Natural killer cell (primary cell): ENCODE data around the gene SPATA16. TPM values are rescaled to one million over a fixed set of nuclear protein-coding genes. Genes with fewer than 3 reads are reported as not detected.

Experiments used
- ATAC-seq, 3 donors: fragments of 150-1000 bp in 2 of 3; fragments of 200-7000 bp in 1 of 3; cut with Tn5 transposase; 1 replicate in 1 of 3; 2 replicates in 2 of 3; pipeline ENCODE4 v1.10.0; 2021; ENCODE audit warnings: mild to moderate bottlenecking in 2 of 3, moderate library complexity in 2 of 3
- DNase-seq, 2 donors: peaks; one replicate each; pipeline versions ENCODE4 v3.0.0 to v3.0.0-alpha.2; 2013 to 2021; ENCODE audit warnings: mixed read lengths in 1 of 2
- H3K27ac ChIP-seq: one replicate; pipeline ENCODE4 v1.5.1; 2013; ENCODE audit warnings: mild to moderate bottlenecking, low read length
- H3K27me3 ChIP-seq: one replicate; pipeline ENCODE4 v1.6.1; 2013; ENCODE audit warnings: low read length; ENCODE audit not compliant: control insufficient read depth, insufficient read depth
- H3K36me3 ChIP-seq: one replicate; pipeline ENCODE4 v1.6.1; 2013; ENCODE audit warnings: low read length; ENCODE audit not compliant: control insufficient read depth, insufficient read depth
- H3K4me1 ChIP-seq: one replicate; pipeline ENCODE4 v1.6.1; 2013; ENCODE audit warnings: low read length; ENCODE audit not compliant: control insufficient read depth, insufficient read depth
- H3K4me3 ChIP-seq: one replicate; pipeline ENCODE4 v1.5.1; 2013; ENCODE audit warnings: low read length
- H3K9me3 ChIP-seq: one replicate; pipeline ENCODE4 v1.6.1; 2013; ENCODE audit warnings: low read length; ENCODE audit not compliant: control insufficient read depth, insufficient read depth
- H3K27ac Mint-ChIP-seq, 2 donors: one replicate each; pipeline ENCODE4 v1.8.0; 2022; ENCODE audit warnings: mild to moderate bottlenecking in 2 of 2, mixed read lengths in 2 of 2, moderate library complexity in 1 of 2
- H3K27me3 Mint-ChIP-seq, 2 donors: one replicate each; pipeline ENCODE4 v1.8.0; 2022; ENCODE audit warnings: low read depth in 2 of 2, mixed read lengths in 2 of 2
- H3K36me3 Mint-ChIP-seq: one replicate; pipeline ENCODE4 v1.8.0; 2022; ENCODE audit warnings: mixed read lengths
- H3K4me1 Mint-ChIP-seq, 2 donors: one replicate each; pipeline ENCODE4 v1.8.0; 2022; ENCODE audit warnings: mixed read lengths in 2 of 2
- H3K4me3 Mint-ChIP-seq: one replicate; pipeline ENCODE4 v1.8.0; 2022; ENCODE audit warnings: mild to moderate bottlenecking, moderate library complexity, mixed read lengths
- H3K9me3 Mint-ChIP-seq, 2 donors: one replicate each; pipeline ENCODE4 v1.8.0; 2022; ENCODE audit warnings: mixed read lengths in 2 of 2
- CTCF ChIP-seq: fragments of 200-600 bp; IDR thresholded peaks from one replicate; pipeline ENCODE4 v1.8.0; 2022; ENCODE audit warnings: antibody characterized with exemption
- WGBS: methylation state at CpG from one replicate; pipeline ENCODE4 v1.1.7; 2013; ENCODE audit warnings: missing lambda C conversion rate; ENCODE audit not compliant: insufficient coverage; 5-methylcytosine and 5-hydroxymethylcytosine counted together
- intact Hi-C: fragments of 100-400 bp; cut with micrococcal nuclease; formaldehyde crosslinking; loops from one replicate; pipeline ENCODE4 v1.14.2; 2022
- total RNA-seq, 4 donors: library from RNA; stranded (reverse); fragments of 120-200 nt in 1 of 4; gene quantifications; one replicate each; pipeline versions ENCODE4 v1.2.3 to v1.2.4, GENCODE V29; 2013 to 2022

SPATA16 gene
- total RNA-seq, 3 donors from 2014 or later (not counting 1 experiment from before 2014, with no cell fraction given) = not detected

DNA sequence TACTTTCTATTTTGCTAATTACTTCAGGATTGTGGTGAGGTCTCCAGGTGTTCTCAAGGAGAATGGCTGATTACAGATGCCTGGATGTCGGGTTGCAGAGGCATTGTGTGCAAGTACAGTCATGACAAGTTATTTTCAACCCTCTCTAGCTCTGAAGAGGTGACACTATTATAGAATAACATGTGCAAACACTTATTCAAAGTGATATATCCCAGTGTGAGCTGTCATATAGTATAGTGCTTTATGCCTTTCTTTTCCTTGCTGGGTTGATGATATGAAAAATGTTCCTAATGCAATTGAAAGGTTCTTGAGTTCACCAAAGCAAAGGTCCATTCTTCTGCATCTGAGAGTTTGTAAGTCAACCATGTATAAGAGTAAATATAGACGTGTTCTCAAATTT, 167.2 kb downstream of the SPATA16 start:
- H3K27ac ChIP-seq = no peak overlapping the region
- Mint-ChIP-seq H3K4me1 (no peaks in the 10 kb centered on the region), H3K36me3 (no peaks in the 10 kb centered on the region), H3K4me3 (no peak overlapping the region), H3K9me3 (peaks cover 3 to 4% of the 10 kb centered on the region in 2 donors), H3K27me3 (no peaks in the 10 kb centered on the region), H3K27ac (no peak overlapping the region)
- no peak for TF ChIP-seq CTCF
- 50% methylated on average over 1 of the region's 2 CpGs for WGBS
- DNase-seq (no peak), ATAC-seq (no peak)
- H3K4me1 ChIP-seq = no peaks in the 10 kb centered on the region
- no peak overlapping the region for H3K4me3 ChIP-seq
- no peaks in the 10 kb centered on the region for H3K36me3 ChIP-seq
- H3K27me3 ChIP-seq = no peaks in the 10 kb centered on the region
- intact Hi-C loops = no loop called here
- H3K9me3 ChIP-seq = no peaks in the 10 kb centered on the region

- Mint-ChIP-seq H3K27me3 (no peaks in the 10 kb centered on the region), H3K9me3 (peaks cover 3 to 4% of the 10 kb centered on the region in 2 donors), H3K4me1 (no peaks in the 10 kb centered on the region), H3K27ac (no peak overlapping the region), H3K4me3 (no peak overlapping the region), H3K36me3 (no peaks in the 10 kb centered on the region)
- no peaks in the 10 kb centered on the region for H3K4me1 ChIP-seq
- no peaks in the 10 kb centered on the region for H3K9me3 ChIP-seq
- H3K36me3 ChIP-seq = no peaks in the 10 kb centered on the region
- H3K27ac ChIP-seq = no peak overlapping the region
- WGBS = 87% methylated on average over 5 of the region's 5 CpGs
- DNase-seq = no peak
- no peak overlapping the region for H3K4me3 ChIP-seq
- no peaks in the 10 kb centered on the region for H3K27me3 ChIP-seq
- intact Hi-C loops = no loop called here
- TF ChIP-seq CTCF = no peak
- no peak for ATAC-seq
These were observed 168.3 kb downstream of the SPATA16 start for GRCh38 chr3:172972717-172973116.

DNA sequence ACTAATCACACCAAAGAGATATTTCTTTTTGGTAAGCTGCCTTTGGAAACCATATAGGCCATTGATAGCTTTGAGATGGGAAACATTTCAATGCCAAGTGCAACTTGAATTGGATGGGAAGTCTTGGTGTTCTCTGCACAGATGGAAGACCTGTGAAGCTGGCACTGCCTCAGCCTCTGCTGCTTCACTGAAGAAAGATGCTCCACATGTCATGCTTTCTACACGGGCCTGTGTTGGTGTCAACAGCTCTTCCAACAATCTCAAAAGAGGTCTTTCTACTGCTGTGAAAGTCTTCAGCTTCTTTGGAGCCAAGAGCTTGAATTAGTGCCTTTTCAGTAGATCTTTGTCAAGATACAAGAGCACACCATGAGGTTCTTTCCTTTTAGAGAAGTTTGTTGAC, 169.0 kb downstream of the SPATA16 start:
- no peak for TF ChIP-seq CTCF
- Mint-ChIP-seq H3K27me3 (no peaks in the 10 kb centered on the region), H3K27ac (no peak overlapping the region), H3K9me3 (peaks cover 3 to 4% of the 10 kb centered on the region in 2 donors), H3K4me3 (no peak overlapping the region), H3K36me3 (no peaks in the 10 kb centered on the region), H3K4me1 (no peaks in the 10 kb centered on the region)
- 72% methylated on average over 1 of the region's 1 CpG for WGBS
- intact Hi-C loops = no loop called here
- no peaks in the 10 kb centered on the region for H3K36me3 ChIP-seq
- H3K27me3 ChIP-seq = no peaks in the 10 kb centered on the region
- no peak for ATAC-seq
- no peaks in the 10 kb centered on the region for H3K9me3 ChIP-seq
- H3K4me1 ChIP-seq = no peaks in the 10 kb centered on the region
- H3K27ac ChIP-seq = no peak overlapping the region
- H3K4me3 ChIP-seq = no peak overlapping the region
- DNase-seq = no peak

DNA sequence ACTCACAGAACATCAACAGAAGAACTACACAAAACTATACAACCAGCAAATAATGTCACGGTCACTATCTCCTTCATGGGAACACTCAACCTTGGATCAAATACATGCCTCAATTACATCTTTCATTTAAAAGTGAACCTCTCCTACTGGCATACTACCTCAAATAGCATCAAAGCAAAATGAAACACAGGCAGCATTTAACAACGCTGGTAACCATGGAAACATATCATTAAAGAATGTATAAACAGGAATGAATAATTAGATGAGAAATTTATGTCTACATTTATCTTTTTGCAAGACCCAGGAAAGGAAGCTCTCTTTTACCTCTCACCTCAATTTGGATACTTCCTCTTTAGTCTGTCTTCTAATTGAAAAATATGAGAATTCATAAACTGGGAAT, 172.4 kb downstream of the SPATA16 start:
- Mint-ChIP-seq H3K4me3 (no peak overlapping the region), H3K4me1 (no peaks in the 10 kb centered on the region), H3K27me3 (no peaks in the 10 kb centered on the region), H3K36me3 (no peaks in the 10 kb centered on the region), H3K9me3 (peaks cover 2 to 3% of the 10 kb centered on the region in 2 donors), H3K27ac (no peak overlapping the region)
- Histone ChIP-seq H3K4me1 (no peaks in the 10 kb centered on the region), H3K36me3 (no peaks in the 10 kb centered on the region), H3K4me3 (no peak overlapping the region), H3K27me3 (no peaks in the 10 kb centered on the region), H3K27ac (no peak overlapping the region), H3K9me3 (no peaks in the 10 kb centered on the region)
- intact Hi-C loops = no loop called here
- TF ChIP-seq CTCF = no peak
- DNase-seq = no peak
- 93% methylated on average over 1 of the region's 2 CpGs for WGBS
- no peak for ATAC-seq
